H9 (cell line): ENCODE results near the gene PDK2. TPM values are rescaled to one million over a fixed set of nuclear protein-coding genes. Genes with fewer than 3 reads are reported as not detected.

Source experiments
- DNase-seq: peaks from one replicate; pipeline ENCODE4 v3.0.0-alpha.2; 2017
- H2AFZ ChIP-seq: one replicate; pipeline ENCODE4 v1.6.1; 2013; ENCODE audit warnings: mild to moderate bottlenecking, low read length, control low read depth, moderate library complexity
- H2AK5ac ChIP-seq: 2 replicates; pipeline ENCODE4 v1.6.1; 2013; ENCODE audit warnings: low read length, control low read depth, mixed read lengths; ENCODE audit not compliant: insufficient read length
- H2BK120ac ChIP-seq: one replicate; pipeline ENCODE4 v1.6.1; 2013; ENCODE audit warnings: low read depth, mild to moderate bottlenecking, low read length, control low read depth, inconsistent platforms; ENCODE audit not compliant: poor library complexity, severe bottlenecking
- H2BK12ac ChIP-seq: 2 replicates; pipeline ENCODE4 v1.6.1; 2013; ENCODE audit warnings: low read length, control low read depth, mixed read lengths, low read depth; ENCODE audit not compliant: insufficient read length
- H2BK15ac ChIP-seq: 2 replicates; pipeline ENCODE4 v1.6.1; 2013; ENCODE audit warnings: low read depth, low read length, control low read depth
- H2BK20ac ChIP-seq: one replicate; pipeline ENCODE4 v1.6.1; 2013; ENCODE audit warnings: low read depth, mild to moderate bottlenecking, low read length, control low read depth, inconsistent platforms; ENCODE audit not compliant: poor library complexity, severe bottlenecking
- H2BK5ac ChIP-seq: 2 replicates; pipeline ENCODE4 v1.6.1; 2013; ENCODE audit warnings: low read length, control low read depth, mixed read lengths; ENCODE audit not compliant: insufficient read length
- H3K14ac ChIP-seq: 2 replicates; pipeline ENCODE4 v1.6.1; 2013; ENCODE audit warnings: low read length, control low read depth; ENCODE audit not compliant: insufficient read depth
- H3K18ac ChIP-seq: 2 replicates; pipeline ENCODE4 v1.6.1; 2013; ENCODE audit warnings: low read depth, mild to moderate bottlenecking, mixed read lengths, low read length, control low read depth; ENCODE audit not compliant: insufficient read length
- H3K23ac ChIP-seq: 2 replicates; pipeline ENCODE4 v1.6.1; 2013; ENCODE audit warnings: low read length, control low read depth, mixed read lengths, low read depth; ENCODE audit not compliant: insufficient read length
- H3K23me2 ChIP-seq: 2 replicates; pipeline ENCODE4 v1.6.1; 2013; ENCODE audit warnings: low read depth, mild to moderate bottlenecking, mixed read lengths, low read length, control low read depth; ENCODE audit not compliant: insufficient read length, poor library complexity, severe bottlenecking
- H3K27ac ChIP-seq: 2 replicates; pipeline ENCODE4 v1.5.1; 2013; ENCODE audit warnings: low read length, control low read depth, mixed read lengths, low read depth; ENCODE audit not compliant: insufficient read length
- H3K27me3 ChIP-seq: 2 replicates; pipeline ENCODE4 v1.6.1; 2013; ENCODE audit warnings: low read length, control low read depth, inconsistent platforms; ENCODE audit not compliant: insufficient read depth
- H3K4ac ChIP-seq: 2 replicates; pipeline ENCODE4 v1.6.1; 2013; ENCODE audit warnings: low read depth, mild to moderate bottlenecking, control low read depth, inconsistent platforms, low read length, moderate library complexity
- H3K4me1 ChIP-seq: 2 replicates; pipeline ENCODE4 v1.6.1; 2013; ENCODE audit warnings: low read length, control low read depth, inconsistent platforms; ENCODE audit not compliant: insufficient read depth
- H3K4me2 ChIP-seq: 2 replicates; pipeline ENCODE4 v1.6.1; 2013; ENCODE audit warnings: low read length, control low read depth, mixed read lengths; ENCODE audit not compliant: insufficient read length, insufficient read depth
- H3K56ac ChIP-seq: 2 replicates; pipeline ENCODE4 v1.6.1; 2013; ENCODE audit warnings: low read depth, mild to moderate bottlenecking, mixed read lengths, low read length, control low read depth; ENCODE audit not compliant: insufficient read length
- H3K79me1 ChIP-seq: 2 replicates; pipeline ENCODE4 v1.6.1; 2013; ENCODE audit warnings: low read depth, mild to moderate bottlenecking, moderate library complexity, low read length, control low read depth, inconsistent platforms; ENCODE audit not compliant: insufficient read depth, poor library complexity, severe bottlenecking
- H3K79me2 ChIP-seq: 2 replicates; pipeline ENCODE4 v1.6.1; 2013; ENCODE audit warnings: low read length, control low read depth, inconsistent platforms; ENCODE audit not compliant: insufficient read depth
- H3K9ac ChIP-seq: 2 replicates; pipeline ENCODE4 v1.6.1; 2013; ENCODE audit warnings: low read length, control low read depth, mixed read lengths; ENCODE audit not compliant: insufficient read length; ENCODE audit errors: extremely low read depth
- H3K9me3 ChIP-seq: one replicate; pipeline ENCODE4 v1.6.1; 2013; ENCODE audit warnings: low read depth, low read length, inconsistent platforms; ENCODE audit not compliant: control insufficient read depth
- H3T11ph ChIP-seq: one replicate; pipeline ENCODE4 v1.6.1; 2013; ENCODE audit warnings: mild to moderate bottlenecking, low read length, control low read depth, inconsistent platforms
- H4K20me1 ChIP-seq: one replicate; pipeline ENCODE4 v1.6.1; 2013; ENCODE audit not compliant: control insufficient read depth, insufficient read length, insufficient read depth
- H4K5ac ChIP-seq: 2 replicates; pipeline ENCODE4 v1.6.1; 2013; ENCODE audit warnings: low read depth, mild to moderate bottlenecking, mixed read lengths, low read length, control low read depth; ENCODE audit not compliant: insufficient read length
- H4K8ac ChIP-seq: replicated peaks from 2 replicates; pipeline ENCODE4 v1.6.1; 2013; ENCODE audit warnings: low read length, control low read depth, mixed read lengths, low read depth; ENCODE audit not compliant: insufficient read length
- H4K91ac ChIP-seq: 2 replicates; pipeline ENCODE4 v1.6.1; 2013; ENCODE audit warnings: low read depth, mild to moderate bottlenecking, moderate library complexity, mixed read lengths, low read length, control low read depth; ENCODE audit not compliant: insufficient read length
- H3K27ac Mint-ChIP-seq, 3 experiments: 2 replicates in 2 of 3; 3 replicates in 1 of 3; pipeline ENCODE4 v1.8.0; 2020 to 2021; ENCODE audit warnings: mixed read lengths in 3 of 3, mild to moderate bottlenecking in 1 of 3, moderate library complexity in 1 of 3
- H3K27me3 Mint-ChIP-seq: 2 replicates; pipeline ENCODE4 v1.8.0; 2021; ENCODE audit warnings: low read depth, mild to moderate bottlenecking, moderate library complexity, mixed read lengths
- H3K36me3 Mint-ChIP-seq, 3 experiments: 2 replicates in 2 of 3; 3 replicates in 1 of 3; pipeline ENCODE4 v1.8.0; 2020 to 2021; ENCODE audit warnings: low read depth in 3 of 3, mixed read lengths in 3 of 3; ENCODE audit not compliant: insufficient read depth in 1 of 3
- H3K4me1 Mint-ChIP-seq, 2 experiments: 2 replicates each; pipeline ENCODE4 v1.8.0; 2020; ENCODE audit warnings: mixed read lengths in 2 of 2
- H3K4me3 Mint-ChIP-seq, 2 experiments: 2 replicates in 1 of 2; 3 replicates in 1 of 2; pipeline ENCODE4 v1.8.0; 2020 to 2021; ENCODE audit warnings: mild to moderate bottlenecking in 2 of 2, mixed read lengths in 2 of 2, moderate library complexity in 1 of 2
- H3K9me3 Mint-ChIP-seq, 2 experiments: 2 replicates in 1 of 2; 3 replicates in 1 of 2; pipeline ENCODE4 v1.8.0; 2020; ENCODE audit warnings: mild to moderate bottlenecking in 2 of 2, mixed read lengths in 2 of 2, moderate library complexity in 1 of 2
- CTCF ChIP-seq: fragments of 200-600 bp; sonication (generic); conservative IDR thresholded peaks from 3 replicates; pipeline ENCODE4 v1.8.0; 2021; ENCODE audit warnings: antibody characterized with exemption, mild to moderate bottlenecking
- WGBS: extraction: QIAGEN DNeasy Blood & Tissue Kit; methylation state at CpG from one replicate; pipeline ENCODE4 v1.1.7; 2013; ENCODE audit warnings: missing lambda C conversion rate, low lambda C conversion rate, mixed read lengths; ENCODE audit not compliant: insufficient read length; ENCODE audit errors: extremely low coverage; 5-methylcytosine and 5-hydroxymethylcytosine counted together
- total RNA-seq: library from RNA; stranded (reverse); gene quantifications from 2 replicates; pipeline ENCODE4 v1.2.1, GENCODE V29; 2021

PDK2 gene
- total RNA-seq, 1 experiment from 2014 or later: 19.9 TPM

- no CpG with 5 or more reads among the region's 16 CpGs for WGBS
- peaks cover 10% of the 10 kb centered on the region for H3K27me3 Mint-ChIP-seq
- Histone ChIP-seq H4K5ac (no peak overlapping the region), H2BK5ac (no peak overlapping the region), H3K79me2 (no peaks in the 10 kb centered on the region), H3K18ac (no peak overlapping the region), H3K4me2 (no peak overlapping the region), H3K27ac (no peak overlapping the region), H3K56ac (no peak overlapping the region), H3K23me2 (peaks cover 14% of the 10 kb centered on the region), H2BK20ac (no peak overlapping the region), H3K27me3 (no peaks in the 10 kb centered on the region; the same call in 1 of the 2 replicates), H4K91ac (no peak overlapping the region), H3K23ac (no peak overlapping the region), H3K4ac (no peak overlapping the region), H3K9ac (no peak overlapping the region), H2AK5ac (no peak overlapping the region), H3K4me1 (no peaks in the 10 kb centered on the region; the same call in 1 of the 2 replicates), H2BK12ac (no peak overlapping the region), H4K20me1 (no peaks in the 10 kb centered on the region), H3K79me1 (no peaks in the 10 kb centered on the region), H2BK15ac (no peak overlapping the region), H3K14ac (no peak overlapping the region), H4K8ac (no peak overlapping the region), H2AFZ (no peak overlapping the region), H3K9me3 (no peaks in the 10 kb centered on the region), H3T11ph (no peak overlapping the region), H2BK120ac (no peak overlapping the region)
- H3K36me3 Mint-ChIP-seq: peaks cover 18 to 52% (median 42%) of the 10 kb centered on the region in 3 experiments; a peak in 6 of 7 replicates
- peaks cover 28 to 49% of the 10 kb centered on the region in 2 experiments for H3K4me1 Mint-ChIP-seq
- no peak for TF ChIP-seq CTCF
- H3K4me3 Mint-ChIP-seq: no peak overlapping the region
- H3K9me3 Mint-ChIP-seq: no peaks in the 10 kb centered on the region
- peak overlapping the region in 1 of 3 experiments; percentile 70; a peak in 2 of 7 replicates for H3K27ac Mint-ChIP-seq
- no peak for DNase-seq
Observed at GRCh38 chr17:50144845-50145531, 49.8 kb downstream of the PDK2 start.
